HEK293T (cell line): ENCODE data around the gene TWIST2.

Source experiments
- BHLHE40 ChIP-seq: fragments of 450-650 bp; IDR thresholded peaks from 2 replicates; pipeline ENCODE4 v1.6.1; 2016; ENCODE audit warnings: mild to moderate bottlenecking, moderate library complexity, borderline replicate concordance
- ELF4 ChIP-seq: fragments of 450-650 bp; IDR thresholded peaks from 2 replicates; pipeline ENCODE4 v1.6.1; 2017; ENCODE audit warnings: antibody characterized with exemption
- FOXK2 ChIP-seq: fragments of 450-650 bp; IDR thresholded peaks from 2 replicates; pipeline ENCODE4 v1.6.1; 2016; ENCODE audit warnings: mild to moderate bottlenecking
- FOXM1 ChIP-seq: fragments of 450-650 bp; IDR thresholded peaks from 2 replicates; pipeline ENCODE4 v1.6.1; 2017; ENCODE audit warnings: mild to moderate bottlenecking, borderline replicate concordance
- HDGF ChIP-seq: fragments of 450-650 bp; IDR thresholded peaks from 2 replicates; pipeline ENCODE4 v1.6.1; 2017; ENCODE audit warnings: antibody characterized with exemption, borderline replicate concordance
- L3MBTL2 ChIP-seq: fragments of 450-650 bp; conservative IDR thresholded peaks from 2 replicates; pipeline ENCODE4 v1.6.1; 2016; ENCODE audit warnings: mild to moderate bottlenecking
- LEF1 ChIP-seq: fragments of 450-650 bp; IDR thresholded peaks from 2 replicates; pipeline ENCODE4 v1.6.1; 2017; ENCODE audit warnings: mild to moderate bottlenecking, borderline replicate concordance
- PKNOX1 ChIP-seq: fragments of 450-650 bp; IDR thresholded peaks from 2 replicates; pipeline ENCODE4 v1.6.1; 2016
- SUZ12 ChIP-seq: fragments of 450-650 bp; IDR thresholded peaks from 2 replicates; pipeline ENCODE4 v1.6.1; 2016; ENCODE audit warnings: mild to moderate bottlenecking
- TARDBP ChIP-seq: fragments of 450-650 bp; IDR thresholded peaks from 2 replicates; pipeline ENCODE4 v1.6.1; 2016
- ZNF384 ChIP-seq: fragments of 450-650 bp; IDR thresholded peaks from 2 replicates; pipeline ENCODE4 v1.6.1; 2016

DNA sequence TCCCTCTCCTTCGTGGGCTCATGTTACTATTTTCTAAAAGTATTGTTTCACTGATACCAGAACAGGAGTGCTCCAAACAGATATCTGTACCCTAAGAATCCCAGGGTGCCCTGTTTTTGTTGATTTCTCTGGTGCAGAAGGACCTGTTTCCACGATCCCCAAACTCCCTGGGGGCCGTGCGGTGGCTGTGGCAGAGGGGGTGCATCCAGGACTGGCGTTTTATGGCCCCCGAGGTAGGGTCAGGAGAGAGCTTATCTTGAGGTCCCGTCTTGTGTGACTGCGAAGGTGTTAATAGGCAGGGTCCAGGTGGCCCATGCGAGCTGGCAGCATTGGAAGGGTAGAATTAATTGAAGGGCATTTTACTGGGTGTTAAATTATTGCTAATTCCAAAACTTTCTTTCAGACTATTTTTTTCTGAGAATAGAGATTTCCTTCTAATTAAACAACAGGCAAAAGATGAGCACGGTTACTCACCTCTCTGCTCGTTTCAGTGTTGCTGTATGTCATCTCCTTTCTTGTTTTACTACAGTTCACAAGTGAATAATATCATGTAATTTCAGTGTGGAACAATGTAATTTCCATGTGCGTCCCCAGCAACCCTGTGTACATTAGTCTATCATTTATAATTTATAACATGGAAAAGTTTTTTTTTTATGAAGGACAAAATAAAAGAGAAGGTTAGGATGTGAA lies 8.2 kb downstream of the TWIST2 start:
- TF ChIP-seq FOXK2 (no peak), FOXM1 (no peak), HDGF (no peak), SUZ12 (no peak), PKNOX1 (no peak), LEF1 (no peak), ELF4 (no peak), BHLHE40 (no peak), ZNF384 (no peak), TARDBP (no peak), L3MBTL2 (no peak)
